OCI-LY7 (cell line): ENCODE results near the gene FNTB. TPM values are rescaled to one million over a fixed set of nuclear protein-coding genes. Genes with fewer than 3 reads are reported as not detected.

Experiments used
- BruUV-seq: library from RNA; stranded (reverse); fragments of 400-500 nt; replicated peaks from 2 replicates; lab custom pipeline; 2021; lab: Mats Ljungman, UMichigan
- CTCF ChIA-PET: fragments of 300-600 bp; sonication (Branson Sonifier 250); formaldehyde crosslinking; loops from one replicate; lab custom pipeline; 2022; ENCODE audit warnings: antibody characterized with exemption; ENCODE audit not compliant: unreplicated experiment; lab: Charles Lee
- POLR2A ChIA-PET: fragments of 300-600 bp; sonication (Branson Sonifier 250); formaldehyde crosslinking; loops from one replicate; lab custom pipeline; 2022; ENCODE audit warnings: antibody characterized with exemption; lab: Charles Lee
- DNase-seq: peaks from one replicate; pipeline ENCODE4 v3.0.0-alpha.2; 2015; ENCODE audit warnings: low spot score
- H2AFZ ChIP-seq: fragments of 200-600 bp; sonication (generic), shearing (Covaris generic); 2 replicates; pipeline ENCODE4 v1.6.1; 2014; ENCODE audit warnings: mild to moderate bottlenecking, antibody characterized with exemption, low read length, moderate library complexity
- H3K27ac ChIP-seq: fragments of 200-600 bp; sonication (generic); 2 replicates; pipeline ENCODE4 v1.5.1; 2014; ENCODE audit warnings: mixed run types, low read depth, mild to moderate bottlenecking, moderate library complexity, low read length, inconsistent platforms; ENCODE audit not compliant: poor library complexity, severe bottlenecking
- H3K36me3 ChIP-seq: fragments of 200-600 bp; sonication (generic); 2 replicates; pipeline ENCODE4 v1.6.1; 2014; ENCODE audit warnings: mild to moderate bottlenecking, antibody characterized with exemption, low read length, moderate library complexity, mixed read lengths; ENCODE audit not compliant: insufficient read depth
- H3K4me1 ChIP-seq: fragments of 200-600 bp; sonication (generic); 2 replicates; pipeline ENCODE4 v1.5.1; 2014; ENCODE audit warnings: mild to moderate bottlenecking, low read length; ENCODE audit not compliant: insufficient read depth, poor library complexity, severe bottlenecking
- H3K4me2 ChIP-seq: fragments of 200-600 bp; sonication (generic); 2 replicates; pipeline ENCODE4 v1.6.1; 2014; ENCODE audit warnings: mild to moderate bottlenecking, low read length
- H3K4me3 ChIP-seq: fragments of 200-600 bp; sonication (generic); 2 replicates; pipeline ENCODE4 v1.5.1; 2014; ENCODE audit warnings: mild to moderate bottlenecking, low read depth, low read length; ENCODE audit not compliant: poor library complexity, severe bottlenecking
- H3K79me2 ChIP-seq: fragments of 200-600 bp; sonication (generic); 2 replicates; pipeline ENCODE4 v1.6.1; 2016; ENCODE audit warnings: low read depth, mild to moderate bottlenecking, low read length, moderate library complexity, mixed read lengths; ENCODE audit not compliant: insufficient read depth
- H3K9me2 ChIP-seq: fragments of 200-600 bp; sonication (generic); 2 replicates; pipeline ENCODE4 v1.6.1; 2016; ENCODE audit warnings: mild to moderate bottlenecking, low read length, mixed read lengths; ENCODE audit not compliant: insufficient read depth
- H3K9me3 ChIP-seq: fragments of 200-600 bp; sonication (generic); 2 replicates; pipeline ENCODE4 v1.6.1; 2014; ENCODE audit warnings: mild to moderate bottlenecking, mixed run types, low read length, mixed read lengths
- H4K20me1 ChIP-seq: fragments of 200-600 bp; sonication (generic); 2 replicates; pipeline ENCODE4 v1.6.1; 2014; ENCODE audit warnings: mild to moderate bottlenecking, antibody characterized with exemption, low read length, moderate library complexity, mixed read lengths; ENCODE audit not compliant: insufficient read depth
- CTCF ChIP-seq: fragments of 200-600 bp; sonication (generic); conservative IDR thresholded peaks from 2 replicates; pipeline ENCODE4 v1.5.1; 2014; ENCODE audit warnings: mild to moderate bottlenecking, antibody characterized with exemption, low read length, moderate library complexity, mixed read lengths
- EZH2phosphoT487 ChIP-seq: fragments of 200-600 bp; sonication (generic); IDR thresholded peaks from 2 replicates; pipeline ENCODE4 v1.6.1; 2018; ENCODE audit warnings: low read depth, borderline replicate concordance, mild to moderate bottlenecking, mixed run types, antibody characterized with exemption, low read length, moderate library complexity, mixed read lengths
- intact Hi-C: fragments of 100-400 bp; cut with micrococcal nuclease; formaldehyde crosslinking; loops from one replicate; pipeline ENCODE4 v1.10.0; 2022; ENCODE audit not compliant: unreplicated experiment
- total RNA-seq, 2 experiments: library from RNA; depleted of rRNA in 1 of 2; stranded (reverse); fragments of >200 nt in 1 of 2; shearing (Covaris generic) in 1 of 2; gene quantifications; 2 replicates each; pipeline ENCODE4 v1.2.3, GENCODE V29; 2014 to 2022

FNTB gene
- total RNA-seq, 2 experiments from 2014 or later: 9.2 to 18.0 TPM

- BruUV-seq: no TSS peak
- Histone ChIP-seq H4K20me1 (no peaks in the 10 kb centered on the region), H3K79me2 (no peaks in the 10 kb centered on the region), H3K27ac (no peak overlapping the region), H3K9me2 (no peaks in the 10 kb centered on the region), H2AFZ (no peak overlapping the region), H3K9me3 (no peaks in the 10 kb centered on the region), H3K4me1 (peaks cover 4% of the 10 kb centered on the region), H3K4me3 (no peak overlapping the region), H3K36me3 (peaks cover 14% of the 10 kb centered on the region; the same call in 1 of the 2 replicates), H3K4me2 (no peak overlapping the region)
- TF ChIP-seq CTCF: no peak
- no peak for TF ChIP-seq EZH2phosphoT487
- POLR2A ChIA-PET: no interaction called here
- no peak for DNase-seq
- CTCF ChIA-PET: no interaction called here
- intact Hi-C loops: no loop called here
These were observed 28.7 kb downstream of the FNTB start for GRCh38 chr14:65015391-65015790.

GRCh38 chr14:65016471-65016870, 29.8 kb downstream of the FNTB start:
- no peaks in the 10 kb centered on the region for H4K20me1 ChIP-seq
- H3K4me1 ChIP-seq: peaks cover 4% of the 10 kb centered on the region
- intact Hi-C loops: no loop called here
- no TSS peak for BruUV-seq
- no peaks in the 10 kb centered on the region for H3K79me2 ChIP-seq
- no peaks in the 10 kb centered on the region for H3K9me3 ChIP-seq
- TF ChIP-seq EZH2phosphoT487: no peak
- no peak for TF ChIP-seq CTCF
- ChIA-PET POLR2A (interaction anchor here (0.7 kb wide), 1 partner anchor 254 kb away, joined by 3 read pairs; no protein-coding TSS in a partner anchor), CTCF (no interaction called here)
- no peaks in the 10 kb centered on the region for H3K9me2 ChIP-seq
- H3K27ac ChIP-seq: no peak overlapping the region
- no peak overlapping the region for H3K4me2 ChIP-seq
- no peak for DNase-seq
- peaks cover 14% of the 10 kb centered on the region; the same call in 1 of the 2 replicates for H3K36me3 ChIP-seq
- no peak overlapping the region for H3K4me3 ChIP-seq
- no peak overlapping the region for H2AFZ ChIP-seq

GRCh38 chr14:65019944-65020566, 33.4 kb downstream of the FNTB start:
- peak; percentile 64 for DNase-seq
- TF ChIP-seq CTCF (peak; percentile 79), EZH2phosphoT487 (no peak)
- POLR2A ChIA-PET: interaction anchor here (0.9 to 1.4 kb wide), 3 partner anchors 11 to 19 kb away, joined by 3 to 4 read pairs (median 4); no protein-coding TSS in a partner anchor

More at GRCh38 chr14:65019944-65020566, 33.4 kb downstream of the FNTB start:
- Histone ChIP-seq H2AFZ (no peak overlapping the region), H3K79me2 (no peaks in the 10 kb centered on the region), H3K27ac (no peak overlapping the region), H4K20me1 (no peaks in the 10 kb centered on the region), H3K36me3 (peaks cover 14% of the 10 kb centered on the region; the same call in 1 of the 2 replicates), H3K4me2 (no peak overlapping the region), H3K9me3 (no peaks in the 10 kb centered on the region), H3K4me3 (no peak overlapping the region), H3K9me2 (no peaks in the 10 kb centered on the region), H3K4me1 (no peaks in the 10 kb centered on the region)
- CTCF ChIA-PET: interaction anchor here (1.0 kb wide), 1 partner anchor 49 kb away, joined by 4 read pairs; no protein-coding TSS in a partner anchor
- no TSS peak for BruUV-seq
- intact Hi-C loops: no loop called here
